PC-9 (cell line): Measurements from ENCODE around the gene APOA4. TPM values are rescaled to one million over a fixed set of nuclear protein-coding genes. Genes with fewer than 3 reads are reported as not detected.

Experiments
- BruUV-seq: library from RNA; stranded (reverse); fragments of 400-500 nt; replicated peaks from 2 replicates; lab custom pipeline; 2021; lab: Mats Ljungman, UMichigan
- CTCF ChIA-PET: fragments of 300-600 bp; sonication (Branson Sonifier 250); formaldehyde crosslinking; loops from one replicate; lab custom pipeline; 2022; ENCODE audit warnings: antibody characterized with exemption; lab: Charles Lee
- POLR2A ChIA-PET: fragments of 300-600 bp; sonication (Branson Sonifier 250); formaldehyde crosslinking; loops from one replicate; lab custom pipeline; 2022; ENCODE audit warnings: antibody characterized with exemption; ENCODE audit not compliant: unreplicated experiment; lab: Charles Lee
- DNase-seq, 2 experiments: peaks; one replicate each; pipeline versions ENCODE4 v3.0.0 to v3.0.0-alpha.2; 2015 to 2022; ENCODE audit warnings: mixed read lengths in 1 of 2
- H2AFZ ChIP-seq: fragments of 200-600 bp; sonication (generic); 2 replicates; pipeline ENCODE4 v1.8.1; 2017; ENCODE audit warnings: antibody characterized with exemption
- H3F3A ChIP-seq: fragments of 200-600 bp; sonication (generic); 2 replicates; pipeline ENCODE4 v1.8.1; 2017; ENCODE audit warnings: antibody characterized with exemption, mild to moderate bottlenecking, low read depth; ENCODE audit not compliant: insufficient read depth
- H3K27ac ChIP-seq: fragments of 200-600 bp; sonication (generic); 2 replicates; pipeline ENCODE4 v1.6.1; 2016; ENCODE audit warnings: mixed run types
- H3K27me3 ChIP-seq: fragments of 200-600 bp; sonication (generic); 2 replicates; pipeline ENCODE4 v1.6.1; 2016; ENCODE audit warnings: low read depth, mixed run types; ENCODE audit not compliant: insufficient read depth
- H3K36me3 ChIP-seq: fragments of 200-600 bp; sonication (generic); 2 replicates; pipeline ENCODE4 v1.6.1; 2016; ENCODE audit warnings: low read depth, mixed run types
- H3K4me1 ChIP-seq: fragments of 200-600 bp; sonication (generic); replicated peaks from 2 replicates; pipeline ENCODE4 v1.6.1; 2016; ENCODE audit warnings: mixed run types; ENCODE audit not compliant: insufficient read depth
- H3K4me2 ChIP-seq: fragments of 200-600 bp; sonication (generic); 2 replicates; pipeline ENCODE4 v1.6.1; 2017; ENCODE audit warnings: mixed run types
- H3K4me3 ChIP-seq: fragments of 200-600 bp; sonication (generic); 2 replicates; pipeline ENCODE4 v1.6.1; 2016; ENCODE audit warnings: mixed run types
- H3K79me2 ChIP-seq: fragments of 200-600 bp; sonication (generic); 2 replicates; pipeline ENCODE4 v1.6.1; 2017; ENCODE audit warnings: low read depth, mixed run types
- H3K9me2 ChIP-seq: fragments of 200-600 bp; sonication (generic); 2 replicates; pipeline ENCODE4 v1.8.1; 2017; ENCODE audit warnings: mild to moderate bottlenecking; ENCODE audit not compliant: insufficient read depth
- H3K9me3 ChIP-seq: fragments of 200-600 bp; sonication (generic); 2 replicates; pipeline ENCODE4 v1.8.1; 2016; ENCODE audit warnings: low read depth; ENCODE audit not compliant: insufficient read depth
- H4K20me1 ChIP-seq: fragments of 200-600 bp; sonication (generic); 2 replicates; pipeline ENCODE4 v1.8.1; 2017; ENCODE audit not compliant: insufficient read depth
- CTCF ChIP-seq: fragments of 200-600 bp; sonication (generic); conservative IDR thresholded peaks from 2 replicates; pipeline ENCODE4 v1.6.1; 2017; ENCODE audit warnings: mixed run types, antibody characterized with exemption, mild to moderate bottlenecking, moderate library complexity
- EZH2 ChIP-seq: fragments of 200-600 bp; sonication (generic); IDR thresholded peaks from 2 replicates; pipeline ENCODE4 v1.8.0; 2017; ENCODE audit warnings: antibody characterized with exemption, low read depth
- intact Hi-C: fragments of 100-400 bp; cut with micrococcal nuclease; formaldehyde crosslinking; loops from one replicate; pipeline ENCODE4 v1.10.0; 2022; ENCODE audit not compliant: unreplicated experiment
- total RNA-seq: library from RNA; stranded (reverse); gene quantifications from 2 replicates; pipeline ENCODE4 v1.2.3, GENCODE V29; 2021

APOA4 gene
- total RNA-seq, 1 experiment from 2014 or later, result not detected

GRCh38 chr11:116791813-116792143 lies 31.3 kb downstream of the APOA4 start, which contains the start of gene APOA5:
Gene APOA5, minus strand, starts transcription at chr11:116791879. Its CDS starts 19 bp downstream, at chr11:116791860.
- Histone ChIP-seq H4K20me1 (no peaks in the 10 kb centered on the region), H3K9me2 (no peaks in the 10 kb centered on the region), H3K4me1 (peaks cover 17% of the 10 kb centered on the region), H3K79me2 (peaks cover 10% of the 10 kb centered on the region), H3K4me3 (no peak within 1 kb of the TSS), H3K9me3 (no peaks in the 10 kb centered on the region), H3K27me3 (no peaks in the 10 kb centered on the region), H3K4me2 (no peak within 1 kb of the TSS), H3K36me3 (no peaks in the 10 kb centered on the region), H2AFZ (no peak within 1 kb of the TSS), H3K27ac (no peak within 1 kb of the TSS), H3F3A (peaks cover 5% of the 10 kb centered on the region)
- ChIA-PET CTCF (interaction anchor here (1.0 to 2.0 kb wide), 4 partner anchors 22 to 314 kb away, joined by 3 to 16 read pairs (median 7); no protein-coding TSS in a partner anchor), POLR2A (no interaction called here)
- no peak for DNase-seq
- intact Hi-C loops, result loop anchor here (1.0 to 2.0 kb wide), 2 partner anchors 307 to 315 kb away; partner anchors contain the start of gene SIK3
- TF ChIP-seq EZH2, result no peak
- no peak for TF ChIP-seq CTCF
- BruUV-seq, result no TSS peak

GRCh38 chr11:116791002-116791812 lies 31.9 kb downstream of the APOA4 start:
- no peak overlapping the region for H3K4me2 ChIP-seq
- no TSS peak for BruUV-seq

More at GRCh38 chr11:116791002-116791812, 31.9 kb downstream of the APOA4 start:
- Histone ChIP-seq H4K20me1 (no peaks in the 10 kb centered on the region), H2AFZ (no peak overlapping the region), H3K27ac (no peak overlapping the region), H3F3A (peaks cover 5% of the 10 kb centered on the region), H3K9me3 (no peaks in the 10 kb centered on the region), H3K4me1 (peaks cover 20% of the 10 kb centered on the region), H3K36me3 (0 out of 2 replicates have a peak, but pooled peaks cover 3% of the 10 kb centered on the region), H3K9me2 (no peaks in the 10 kb centered on the region), H3K27me3 (no peaks in the 10 kb centered on the region), H3K4me3 (no peak overlapping the region), H3K79me2 (peaks cover 16% of the 10 kb centered on the region)
- DNase-seq, result peak; percentile 50 to 63
- intact Hi-C loops, result loop anchor here (1.0 to 2.0 kb wide), 2 partner anchors 308 to 315 kb away; partner anchors contain the start of gene SIK3
- ChIA-PET CTCF (interaction anchor here (0.5 to 2.0 kb wide), 5 partner anchors 21 to 315 kb away, joined by 3 to 16 read pairs (median 6); no protein-coding TSS in a partner anchor), POLR2A (interaction anchor here (0.5 kb wide), 1 partner anchor 307 kb away, joined by 3 read pairs; the partner anchor contains the start of gene SIK3)
- TF ChIP-seq EZH2, result no peak
- TF ChIP-seq CTCF, result peak; percentile 87
